ENCODE measurements around the gene NLRP6.

GRCh38 chr11:282630-283360, 4.6 kb downstream of the NLRP6 start:
- no peak for TF ChIP-seq CTCF (IDR thresholded peaks at IDR 0.05)
- TF ChIP-seq EZH2 (IDR thresholded peaks at IDR 0.05; ENCODE audit: borderline replicate concordance, insufficient read depth, low read depth, low read length, poor library complexity, severe bottlenecking): no peak

All from B cell (primary cell).